ENCODE data around the gene MT1H.
"Not testable (repeated sequence)": the region's sequence is repeated elsewhere in the genome, so short reads cannot be mapped to it uniquely, and the experiment has no call there.

Gene MT1H

GRCh38 chr16:56669005-56669839 is at the start of gene MT1H:
TSS of gene MT1H (plus strand) at chr16:56669814. CDS start at chr16:56669885, 71 bp downstream.
- no peak for DNase-seq (ENCODE audit: low read depth in 3 of 3)

GRCh38 chr16:56620339-56620897 is 49.2 kb upstream of the MT1H start:
- DNase-seq (ENCODE audit: low read depth in 3 of 3) = no peak

- DNase-seq (ENCODE audit: low read depth in 3 of 3) = not testable (repeated sequence)
Measured at GRCh38 chr16:56621665-56622445, 47.8 kb upstream of the MT1H start.

GRCh38 chr16:56623184-56623583 is 46.4 kb upstream of the MT1H start:
- DNase-seq (ENCODE audit: low read depth in 3 of 3) = not testable (repeated sequence)

GRCh38 chr16:56623637-56624036 is 46.0 kb upstream of the MT1H start:
- no peak for DNase-seq (ENCODE audit: low read depth in 3 of 3)

- peak; percentile 47 to 60 (median 58) for DNase-seq (ENCODE audit: low read depth in 3 of 3)
Measured at GRCh38 chr16:56625140-56625942, 44.3 kb upstream of the MT1H start, which contains the start of gene MT1E. TSS of gene MT1E (plus strand) at chr16:56625781. CDS start at chr16:56625852, 71 bp downstream.

GRCh38 chr16:56625943-56626654 is 43.5 kb upstream of the MT1H start:
- no peak for DNase-seq (ENCODE audit: low read depth in 3 of 3)

GRCh38 chr16:56626685-56627084 is 42.9 kb upstream of the MT1H start:
- DNase-seq (ENCODE audit: low read depth in 3 of 3) = no peak

GRCh38 chr16:56628486-56629350 is 40.9 kb upstream of the MT1H start:
- DNase-seq (ENCODE audit: low read depth in 3 of 3) = no peak

GRCh38 chr16:56629531-56629930 is 40.1 kb upstream of the MT1H start:
- DNase-seq (ENCODE audit: low read depth in 3 of 3) = no peak

GRCh38 chr16:56630134-56630533 is 39.5 kb upstream of the MT1H start:
- no peak for DNase-seq (ENCODE audit: low read depth in 3 of 3)

GRCh38 chr16:56631197-56631596 is 38.4 kb upstream of the MT1H start:
- no peak for DNase-seq (ENCODE audit: low read depth in 3 of 3)

- DNase-seq (ENCODE audit: low read depth in 3 of 3) = no peak
Measured at GRCh38 chr16:56631832-56632155, 37.8 kb upstream of the MT1H start.

GRCh38 chr16:56632156-56632847 is 37.3 kb upstream of the MT1H start, which contains the start of gene MT1M:
TSS of gene MT1M (plus strand) at chr16:56632659. CDS start at chr16:56632732, 73 bp downstream.
- DNase-seq (ENCODE audit: low read depth in 3 of 3) = no peak

GRCh38 chr16:56632848-56633365 is 36.7 kb upstream of the MT1H start:
- DNase-seq (ENCODE audit: low read depth in 3 of 3) = no peak

GRCh38 chr16:56633535-56633934 is 36.1 kb upstream of the MT1H start:
- no peak for DNase-seq (ENCODE audit: low read depth in 3 of 3)

- DNase-seq (ENCODE audit: low read depth in 3 of 3) = no peak
Measured at GRCh38 chr16:56634715-56635440, 34.7 kb upstream of the MT1H start.

GRCh38 chr16:56635441-56635967 is 34.1 kb upstream of the MT1H start:
- DNase-seq (ENCODE audit: low read depth in 3 of 3) = no peak

Measured in stimulated activated CD4-positive, alpha-beta T cell treated with anti-CD3 and anti-CD28 coated beads, TNF-alpha, amount 100 ng/mL, for 24 hours (primary cell).